Measurements from ENCODE around the gene FGF19.

Gene FGF19, protein sequence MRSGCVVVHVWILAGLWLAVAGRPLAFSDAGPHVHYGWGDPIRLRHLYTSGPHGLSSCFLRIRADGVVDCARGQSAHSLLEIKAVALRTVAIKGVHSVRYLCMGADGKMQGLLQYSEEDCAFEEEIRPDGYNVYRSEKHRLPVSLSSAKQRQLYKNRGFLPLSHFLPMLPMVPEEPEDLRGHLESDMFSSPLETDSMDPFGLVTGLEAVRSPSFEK

DNA sequence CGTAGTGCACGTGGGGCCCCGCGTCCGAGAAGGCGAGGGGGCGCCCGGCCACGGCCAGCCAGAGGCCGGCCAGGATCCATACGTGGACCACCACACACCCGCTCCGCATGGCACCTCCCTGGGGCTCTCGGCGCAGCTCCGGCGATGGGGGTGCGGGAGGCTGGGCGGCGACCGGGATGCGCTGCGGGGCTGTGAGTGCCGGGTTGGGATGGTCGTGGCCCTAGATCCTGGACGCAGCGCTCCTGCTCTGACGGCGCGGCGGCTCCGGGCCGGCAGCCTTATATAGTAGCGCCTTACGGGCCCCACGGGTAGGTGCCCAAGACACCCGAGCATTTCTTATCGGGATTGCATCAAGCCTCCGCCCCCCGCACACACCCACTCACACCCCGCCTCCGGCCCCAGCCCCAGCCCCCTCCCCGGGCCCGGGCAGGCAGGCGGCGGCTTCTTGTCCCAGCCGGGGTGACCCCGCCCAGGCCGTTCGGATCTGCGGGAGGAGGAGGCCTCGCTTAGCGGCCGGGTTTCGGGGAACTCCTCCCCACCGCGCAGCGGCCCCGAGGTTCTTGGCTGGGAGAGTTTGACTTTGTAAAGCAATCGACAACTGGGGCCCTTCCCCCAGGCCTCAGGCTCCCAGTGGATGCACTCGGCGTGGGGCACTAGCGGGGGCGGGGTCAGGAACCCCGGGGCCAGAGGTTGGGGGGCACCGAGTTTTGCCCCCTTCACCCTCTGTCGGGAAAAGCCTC, at the start of gene FGF19:
Gene FGF19 (minus strand): TSS at position 255 of the 740 bp plus-strand sequence. CDS start 146 bp downstream, at position 109.
- DNase-seq: no peak

DNA sequence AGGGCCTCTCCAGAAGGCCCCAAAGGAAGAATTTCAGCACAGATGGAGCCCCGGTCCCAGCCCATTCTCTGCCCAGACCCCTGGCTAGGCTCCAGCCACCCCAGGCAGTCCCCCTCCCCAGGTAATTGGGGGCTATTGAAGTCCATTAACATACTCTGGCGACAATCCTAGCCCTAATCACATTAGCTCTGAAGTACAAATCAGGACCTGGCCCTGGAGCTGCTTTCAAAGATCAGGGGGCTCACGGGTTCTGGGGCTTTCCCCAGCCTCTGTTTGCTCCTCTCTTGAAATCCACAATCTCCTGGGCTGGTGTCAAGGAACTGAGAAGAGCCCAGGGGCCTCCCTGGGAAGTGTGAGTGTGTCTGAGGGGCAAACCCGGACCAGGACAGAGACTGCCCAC, 49.1 kb upstream of the FGF19 start:
- DNase-seq: no peak

GRCh38 chr11:69750875-69751597, 47.2 kb upstream of the FGF19 start:
- DNase-seq: no peak

DNA sequence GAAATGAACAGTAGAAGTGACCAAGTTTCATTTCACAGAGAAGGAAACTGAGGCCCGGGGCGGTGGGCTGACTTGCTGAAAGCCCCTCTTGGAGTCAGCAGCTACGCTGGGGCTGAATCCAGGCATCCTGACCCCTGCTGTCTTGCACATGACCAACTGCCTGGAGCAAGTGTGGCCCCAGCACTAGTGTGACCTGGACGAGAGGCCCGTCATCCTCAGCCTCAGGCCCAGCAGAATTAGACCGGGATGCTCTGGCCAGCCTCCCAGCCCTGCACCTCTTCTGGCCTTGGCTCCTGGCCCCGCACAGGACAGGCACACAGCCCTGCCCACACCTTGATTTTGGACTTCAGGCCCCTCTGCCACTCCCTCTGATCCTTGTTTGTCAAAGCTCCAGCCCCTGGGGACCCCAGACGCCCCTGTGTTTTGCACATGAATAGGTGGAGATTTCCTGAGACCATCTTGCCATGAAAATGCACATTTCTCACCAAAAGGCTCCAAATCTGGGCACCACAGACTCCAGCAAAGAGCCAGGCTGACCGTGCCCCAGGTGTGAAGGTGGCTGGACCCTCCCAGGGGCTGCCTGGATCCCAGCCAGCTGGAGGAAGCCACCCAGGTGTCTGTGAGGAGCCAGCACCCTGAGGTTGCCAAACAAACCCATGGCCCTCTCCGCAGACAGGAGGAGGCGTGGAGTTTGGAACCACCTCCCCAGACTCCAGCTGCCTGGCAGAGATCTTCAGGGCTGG, 46.5 kb upstream of the FGF19 start:
- DNase-seq: no peak

- DNase-seq: no peak
These were observed 44.8 kb upstream of the FGF19 start for GRCh38 chr11:69748637-69749036.

- no peak for DNase-seq
These were observed 43.2 kb upstream of the FGF19 start for GRCh38 chr11:69746752-69747742.

- DNase-seq: no peak
These were observed 42.3 kb upstream of the FGF19 start for GRCh38 chr11:69746140-69746539.

DNA sequence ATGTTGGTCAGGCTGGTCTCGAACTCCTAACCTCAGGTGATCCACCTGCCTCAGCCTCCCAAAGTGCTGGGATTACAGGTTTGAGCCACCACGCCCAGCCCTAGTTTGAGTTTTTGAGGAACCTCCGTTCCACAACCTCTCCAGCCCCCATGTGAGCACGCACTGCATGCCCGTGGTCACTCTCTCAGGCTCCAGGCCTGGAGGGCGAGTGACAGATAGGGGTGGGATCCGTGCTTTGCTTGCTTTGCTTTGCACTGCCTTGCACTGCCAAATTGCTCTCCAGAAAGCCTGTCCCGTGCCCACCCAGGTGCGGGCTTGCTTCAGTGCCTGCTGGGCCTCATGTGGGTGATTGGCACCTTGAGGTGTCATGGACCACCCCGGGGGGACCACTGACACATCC, 41.4 kb upstream of the FGF19 start:
- DNase-seq: no peak

GRCh38 chr11:69744435-69744834, 40.6 kb upstream of the FGF19 start:
- peak; percentile 30 for DNase-seq

GRCh38 chr11:69734841-69735240, 31.0 kb upstream of the FGF19 start:
- DNase-seq: no peak

- no peak for DNase-seq
These were observed 30.5 kb upstream of the FGF19 start for GRCh38 chr11:69734367-69734766.

DNA sequence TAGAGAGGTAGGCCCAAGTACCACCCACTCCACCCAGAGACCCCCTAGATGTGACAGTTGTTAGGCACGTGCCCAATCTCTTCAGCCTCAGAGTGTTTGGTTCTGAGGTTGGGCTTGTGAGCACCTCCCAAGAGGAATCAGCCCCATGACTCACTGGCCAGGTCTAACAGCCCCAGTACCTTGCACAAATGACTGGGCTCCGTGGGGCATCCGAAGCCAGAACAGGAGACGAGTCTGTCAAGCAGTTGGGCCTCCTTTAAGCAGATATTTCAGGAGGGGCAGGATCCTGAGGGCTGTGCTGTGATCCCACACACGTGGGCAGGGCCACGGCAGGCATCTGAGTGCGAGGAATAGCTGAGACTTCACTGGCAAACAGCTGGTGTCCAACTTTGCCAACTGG, 29.1 kb upstream of the FGF19 start:
- DNase-seq: no peak

- no peak for DNase-seq
These were observed 27.3 kb upstream of the FGF19 start for GRCh38 chr11:69731110-69731509.

GRCh38 chr11:69730500-69730899, 26.7 kb upstream of the FGF19 start:
- no peak for DNase-seq

DNA sequence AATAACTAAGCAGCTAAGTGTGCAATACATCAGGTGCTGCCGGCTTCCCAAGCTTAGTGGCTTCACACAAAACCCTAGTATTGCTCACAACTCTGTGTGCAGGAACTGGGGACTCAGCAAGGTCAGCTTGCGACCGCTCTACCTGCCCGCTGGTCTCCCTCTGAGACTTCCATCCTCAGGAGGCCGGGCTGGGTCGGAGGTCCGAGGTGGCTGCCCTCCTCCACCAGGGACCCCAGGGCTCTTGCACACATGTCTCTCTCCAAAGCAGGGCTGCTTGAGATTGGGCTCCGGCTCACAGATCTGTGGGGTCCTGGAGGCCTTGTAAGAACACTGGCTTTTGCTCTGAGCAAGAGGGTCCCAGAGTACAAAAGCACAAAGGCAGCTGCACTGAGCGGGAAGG, 25.4 kb upstream of the FGF19 start:
- DNase-seq: no peak

DNA sequence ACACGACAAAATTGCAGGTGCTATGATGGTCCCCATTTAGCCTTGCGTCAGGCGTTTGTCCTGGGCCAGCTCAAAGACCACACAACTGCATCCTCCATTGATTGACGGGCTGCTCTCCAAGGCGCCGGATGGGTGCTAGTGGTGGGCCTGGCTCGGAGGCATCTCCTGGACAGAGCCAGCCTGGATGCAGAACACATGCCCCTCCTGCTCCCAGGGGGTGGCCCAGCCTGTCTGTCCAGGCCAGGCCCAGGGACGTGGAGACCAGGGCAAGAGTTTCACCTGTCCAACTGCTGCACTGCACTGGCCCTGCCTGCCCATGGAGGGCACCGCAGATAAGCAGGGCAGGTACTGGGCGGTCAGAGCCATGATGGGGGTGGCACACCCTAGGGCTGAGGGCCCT, 23.4 kb upstream of the FGF19 start:
- DNase-seq: no peak

DNA sequence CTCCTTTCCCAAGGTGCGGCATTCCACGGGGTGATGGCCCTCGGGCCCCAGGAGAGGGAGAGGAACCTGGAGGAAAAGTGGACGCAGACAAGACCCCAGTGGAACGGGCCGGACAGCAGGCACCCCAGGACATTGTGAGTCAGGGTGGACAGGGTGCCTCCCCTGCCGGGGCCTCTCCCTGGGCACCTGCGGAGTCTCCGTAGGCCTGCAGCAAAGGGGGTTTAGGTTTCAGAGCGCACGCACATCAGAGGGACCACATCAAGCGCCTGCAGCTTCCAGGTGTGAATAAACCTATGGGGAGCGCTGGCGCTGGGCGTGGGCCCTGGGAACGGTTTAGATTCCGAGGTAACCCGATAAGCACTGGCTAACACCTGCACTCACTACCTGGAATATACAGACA, 22.7 kb upstream of the FGF19 start:
- no peak for DNase-seq

GRCh38 chr11:69726019-69726418, 22.2 kb upstream of the FGF19 start:
- DNase-seq: no peak

- DNase-seq: no peak
These were observed 17.9 kb upstream of the FGF19 start for GRCh38 chr11:69721745-69722144.

GRCh38 chr11:69721106-69721505, 17.3 kb upstream of the FGF19 start:
- no peak for DNase-seq

GRCh38 chr11:69718912-69719311, 15.1 kb upstream of the FGF19 start:
- DNase-seq: no peak

DNA sequence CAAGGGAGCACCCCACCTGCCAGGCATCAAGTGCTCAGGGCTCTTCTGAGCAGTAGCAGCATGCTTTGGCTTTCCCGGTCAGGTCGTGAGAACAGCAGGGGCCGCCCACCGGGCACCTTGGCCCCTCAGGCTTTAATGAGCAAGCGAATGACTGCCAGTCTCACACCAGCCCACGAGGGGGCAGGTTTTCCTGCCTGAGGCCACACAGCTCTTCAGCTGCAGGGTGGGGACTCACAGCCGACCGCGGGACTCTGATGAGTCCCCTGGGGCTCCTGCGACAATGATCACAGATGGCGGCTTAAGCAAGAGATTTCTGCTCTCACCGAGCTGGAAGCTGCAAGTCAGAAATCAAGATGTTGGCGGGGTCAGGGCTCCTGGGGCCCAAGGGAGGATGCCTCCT, 14.3 kb upstream of the FGF19 start:
- DNase-seq: peak; percentile 10

Measured in HCEC 1CT (cell line).